Caco-2 (cell line): ENCODE results near the gene RRP8. TPM values are rescaled to one million over a fixed set of nuclear protein-coding genes. Genes with fewer than 3 reads are reported as not detected.

Source experiments
- BruUV-seq: library from RNA; stranded (reverse); fragments of 400-500 nt; replicated peaks from 2 replicates; lab custom pipeline; 2021; lab: Mats Ljungman, UMichigan
- CTCF ChIA-PET: fragments of 300-600 bp; sonication (Branson Sonifier 250); formaldehyde crosslinking; loops from one replicate; lab custom pipeline; 2022; ENCODE audit warnings: antibody characterized with exemption; lab: Charles Lee
- POLR2A ChIA-PET: fragments of 300-600 bp; sonication (Branson Sonifier 250); formaldehyde crosslinking; loops from one replicate; lab custom pipeline; 2022; ENCODE audit warnings: antibody characterized with exemption; lab: Charles Lee
- DNase-seq, 2 experiments: peaks; one replicate each; pipeline versions ENCODE4 v3.0.0 to v3.0.0-alpha.2; 2020 to 2022
- H3K27me3 ChIP-seq: replicated peaks from 2 replicates; pipeline ENCODE4 v1.6.0; 2011; ENCODE audit warnings: low read length; ENCODE audit not compliant: control insufficient read depth, insufficient read depth
- H3K36me3 ChIP-seq: 2 replicates; pipeline ENCODE4 v1.5.1; 2011; ENCODE audit warnings: low read length; ENCODE audit not compliant: control insufficient read depth, insufficient read depth
- H3K4me1 ChIP-seq: fragments of 250-450 bp; sonication (Bioruptor Pico); 2 replicates; pipeline ENCODE4 v1.5.1; 2020; ENCODE audit warnings: mild to moderate bottlenecking
- H3K4me3 ChIP-seq: 2 replicates; pipeline ENCODE4 v1.5.1; 2011; ENCODE audit warnings: low read depth, mild to moderate bottlenecking, control low read depth, low read length
- H3K9me3 ChIP-seq: fragments of 250-450 bp; sonication (Bioruptor Pico); 2 replicates; pipeline ENCODE4 v1.5.1; 2020; ENCODE audit warnings: mild to moderate bottlenecking, moderate library complexity
- H3K27ac Mint-ChIP-seq: one replicate; pipeline ENCODE4 v1.8.0; 2022; ENCODE audit warnings: mixed read lengths; ENCODE audit not compliant: unreplicated experiment
- H3K27me3 Mint-ChIP-seq: one replicate; pipeline ENCODE4 v1.8.0; 2022; ENCODE audit warnings: mixed read lengths; ENCODE audit not compliant: insufficient read depth, unreplicated experiment
- H3K36me3 Mint-ChIP-seq: one replicate; pipeline ENCODE4 v1.8.0; 2022; ENCODE audit warnings: mild to moderate bottlenecking, mixed read lengths; ENCODE audit not compliant: insufficient read depth, unreplicated experiment
- H3K4me1 Mint-ChIP-seq: one replicate; pipeline ENCODE4 v1.8.0; 2022; ENCODE audit warnings: low read depth, mixed read lengths; ENCODE audit not compliant: unreplicated experiment
- H3K4me3 Mint-ChIP-seq: one replicate; pipeline ENCODE4 v1.8.0; 2022; ENCODE audit warnings: mild to moderate bottlenecking, moderate library complexity, mixed read lengths; ENCODE audit not compliant: unreplicated experiment
- H3K9me3 Mint-ChIP-seq: one replicate; pipeline ENCODE4 v1.8.0; 2022; ENCODE audit warnings: mixed read lengths; ENCODE audit not compliant: unreplicated experiment
- intact Hi-C: fragments of 100-400 bp; cut with micrococcal nuclease; formaldehyde crosslinking; loops from one replicate; pipeline ENCODE4 v1.10.0; 2022; ENCODE audit not compliant: unreplicated experiment
- total RNA-seq: library from RNA; stranded (reverse); gene quantifications from 2 replicates; pipeline ENCODE4 v1.2.3, GENCODE V29; 2022
- TF ChIP-seq, protein P1 (sequence below), 2 experiments: fragments of 200-600 bp in 1 of 2; IDR thresholded peaks; 1 replicate in 1 of 2; 2 replicates in 1 of 2; pipeline versions ENCODE4 v1.5.1 to v1.8.0; 2011 to 2022; ENCODE audit warnings: antibody characterized with exemption in 1 of 2, control low read depth in 1 of 2, inconsistent platforms in 1 of 2, low read depth in 1 of 2, low read length in 1 of 2, mild to moderate bottlenecking in 1 of 2, moderate library complexity in 1 of 2; ENCODE audit not compliant: insufficient read depth in 1 of 2, severe bottlenecking in 1 of 2, unreplicated experiment in 1 of 2

The RRP8 gene
- total RNA-seq, 1 experiment from 2014 or later = 21.0 TPM

DNA sequence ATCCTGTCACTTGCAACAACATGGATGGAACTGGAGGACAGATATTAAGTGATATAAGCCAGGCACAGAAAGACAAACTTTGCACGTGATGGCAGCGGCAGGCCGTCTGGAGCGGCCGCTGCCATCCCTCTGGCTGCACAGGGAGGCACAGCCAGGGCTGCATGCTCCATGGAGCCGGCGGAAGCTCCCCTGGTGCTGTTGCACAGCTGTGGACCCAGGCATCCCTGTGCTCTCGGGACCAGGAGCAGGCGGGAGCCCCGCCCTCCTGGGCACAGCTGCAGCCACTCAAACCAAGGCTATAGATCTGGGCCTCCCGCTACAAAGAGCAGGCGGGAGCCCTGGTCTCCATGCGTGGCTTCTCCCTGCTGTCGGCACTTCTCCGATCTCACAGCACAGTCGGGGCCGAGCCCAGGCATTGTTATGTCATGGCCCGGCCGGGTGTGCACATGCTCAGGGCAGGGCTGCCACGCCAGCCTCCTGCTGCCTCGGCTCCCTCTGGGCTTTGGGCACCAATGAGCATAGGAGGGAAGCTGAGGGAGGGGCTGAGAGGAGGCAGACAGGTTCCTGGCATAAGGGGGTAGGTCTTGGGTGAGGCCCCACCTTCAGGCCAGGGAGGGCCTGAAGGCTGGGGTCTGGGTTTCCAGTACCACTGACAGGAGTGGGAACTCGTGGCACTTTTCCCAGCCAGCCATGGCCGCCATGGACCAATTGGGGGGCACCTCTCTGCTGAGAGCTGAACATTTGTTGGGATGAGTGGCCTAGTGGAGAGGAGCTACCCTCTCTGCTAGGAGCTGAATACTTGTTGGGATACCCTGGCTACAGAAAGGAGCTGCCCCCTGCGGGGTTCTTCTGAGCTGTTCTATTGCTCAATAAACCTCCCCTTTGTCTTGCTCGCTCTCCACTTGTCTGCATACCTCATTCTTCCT, 16.7 kb downstream of the RRP8 start:
- H3K9me3 Mint-ChIP-seq = peaks cover 34% of the 10 kb centered on the region
- intact Hi-C loops = no loop called here
- no peak for DNase-seq
- H3K4me3 ChIP-seq = no peak overlapping the region
- no peaks in the 10 kb centered on the region; the same call in 1 of the 2 replicates for H3K36me3 ChIP-seq
- no peaks in the 10 kb centered on the region for H3K4me1 ChIP-seq
- peaks cover 8% of the 10 kb centered on the region for H3K9me3 ChIP-seq
- CTCF ChIA-PET = no interaction called here
- H3K4me3 Mint-ChIP-seq = no peak overlapping the region
- H3K27ac Mint-ChIP-seq = no peak overlapping the region
- H3K27me3 ChIP-seq = no peaks in the 10 kb centered on the region
- BruUV-seq = no TSS peak
- POLR2A ChIA-PET = no interaction called here
- H3K27me3 Mint-ChIP-seq = no peaks in the 10 kb centered on the region
- TF ChIP-seq, protein P1, sequence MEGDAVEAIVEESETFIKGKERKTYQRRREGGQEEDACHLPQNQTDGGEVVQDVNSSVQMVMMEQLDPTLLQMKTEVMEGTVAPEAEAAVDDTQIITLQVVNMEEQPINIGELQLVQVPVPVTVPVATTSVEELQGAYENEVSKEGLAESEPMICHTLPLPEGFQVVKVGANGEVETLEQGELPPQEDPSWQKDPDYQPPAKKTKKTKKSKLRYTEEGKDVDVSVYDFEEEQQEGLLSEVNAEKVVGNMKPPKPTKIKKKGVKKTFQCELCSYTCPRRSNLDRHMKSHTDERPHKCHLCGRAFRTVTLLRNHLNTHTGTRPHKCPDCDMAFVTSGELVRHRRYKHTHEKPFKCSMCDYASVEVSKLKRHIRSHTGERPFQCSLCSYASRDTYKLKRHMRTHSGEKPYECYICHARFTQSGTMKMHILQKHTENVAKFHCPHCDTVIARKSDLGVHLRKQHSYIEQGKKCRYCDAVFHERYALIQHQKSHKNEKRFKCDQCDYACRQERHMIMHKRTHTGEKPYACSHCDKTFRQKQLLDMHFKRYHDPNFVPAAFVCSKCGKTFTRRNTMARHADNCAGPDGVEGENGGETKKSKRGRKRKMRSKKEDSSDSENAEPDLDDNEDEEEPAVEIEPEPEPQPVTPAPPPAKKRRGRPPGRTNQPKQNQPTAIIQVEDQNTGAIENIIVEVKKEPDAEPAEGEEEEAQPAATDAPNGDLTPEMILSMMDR (IDR thresholded peaks at IDR 0.05; ENCODE audit: insufficient read depth in 1 of 2, low read depth in 1 of 2, low read length in 1 of 2, severe bottlenecking in 1 of 2, unreplicated experiment in 1 of 2) = no peak
- H3K4me1 Mint-ChIP-seq = no peaks in the 10 kb centered on the region
- H3K36me3 Mint-ChIP-seq = peaks cover 5% of the 10 kb centered on the region

DNA sequence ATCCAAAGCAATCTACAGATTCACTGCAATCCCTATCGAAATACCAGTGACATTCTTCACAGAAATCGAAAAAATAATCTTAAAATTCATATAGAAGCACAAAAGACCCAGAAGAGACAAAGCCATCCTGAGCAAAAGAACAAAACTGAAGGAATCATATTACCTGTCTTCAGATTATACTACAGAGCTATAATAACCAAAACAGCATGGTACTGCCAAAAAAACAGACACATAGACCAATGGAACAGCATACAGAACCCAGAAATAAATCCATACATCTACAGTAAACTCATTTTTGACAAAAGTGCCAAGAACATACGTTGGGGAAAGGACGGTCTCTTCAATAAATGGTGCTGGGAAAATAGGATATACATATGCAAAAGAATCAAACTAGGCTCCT, 18.9 kb downstream of the RRP8 start:
- no peak overlapping the region for H3K4me3 Mint-ChIP-seq
- intact Hi-C loops = no loop called here

GRCh38 chr11:6583584-6583983, 19.8 kb downstream of the RRP8 start:
- POLR2A ChIA-PET = no interaction called here
- CTCF ChIA-PET = no interaction called here
- TF ChIP-seq, protein P1 (IDR thresholded peaks at IDR 0.05; ENCODE audit: insufficient read depth in 1 of 2, low read depth in 1 of 2, low read length in 1 of 2, severe bottlenecking in 1 of 2, unreplicated experiment in 1 of 2) = no peak
- peaks cover 8% of the 10 kb centered on the region for H3K9me3 ChIP-seq
- H3K27ac Mint-ChIP-seq = no peak overlapping the region
- H3K36me3 ChIP-seq = no peaks in the 10 kb centered on the region; the same call in 1 of the 2 replicates
- no peaks in the 10 kb centered on the region for H3K4me1 ChIP-seq
- peaks cover 34% of the 10 kb centered on the region for H3K9me3 Mint-ChIP-seq
- H3K27me3 Mint-ChIP-seq = no peaks in the 10 kb centered on the region
- no peaks in the 10 kb centered on the region for H3K4me1 Mint-ChIP-seq
- intact Hi-C loops = no loop called here
- H3K4me3 ChIP-seq = no peak overlapping the region
- no peak overlapping the region for H3K4me3 Mint-ChIP-seq
- H3K36me3 Mint-ChIP-seq = peaks cover 5% of the 10 kb centered on the region
- BruUV-seq = no TSS peak
- no peak for DNase-seq
- H3K27me3 ChIP-seq = no peaks in the 10 kb centered on the region

More for the DNA sequence above, 18.9 kb downstream of the RRP8 start:
- CTCF ChIA-PET = no interaction called here
- H3K4me3 ChIP-seq = no peak overlapping the region
- Mint-ChIP-seq H3K36me3 (peaks cover 5% of the 10 kb centered on the region), H3K9me3 (peaks cover 34% of the 10 kb centered on the region), H3K27me3 (no peaks in the 10 kb centered on the region), H3K4me1 (no peaks in the 10 kb centered on the region), H3K27ac (no peak overlapping the region)
- peaks cover 8% of the 10 kb centered on the region for H3K9me3 ChIP-seq
- POLR2A ChIA-PET = no interaction called here
- no peaks in the 10 kb centered on the region for H3K27me3 ChIP-seq
- no TSS peak for BruUV-seq
- H3K4me1 ChIP-seq = no peaks in the 10 kb centered on the region
- no peaks in the 10 kb centered on the region; the same call in 1 of the 2 replicates for H3K36me3 ChIP-seq
- TF ChIP-seq, protein P1 (IDR thresholded peaks at IDR 0.05; ENCODE audit: insufficient read depth in 1 of 2, low read depth in 1 of 2, low read length in 1 of 2, severe bottlenecking in 1 of 2, unreplicated experiment in 1 of 2) = no peak
- DNase-seq = no peak
